Vagina (tissue), 2 donors: ENCODE measurements around the gene BLVRB. TPM values are rescaled to one million over a fixed set of nuclear protein-coding genes. Genes with fewer than 3 reads are reported as not detected.
"Not testable (repeated sequence)": the region's sequence is repeated elsewhere in the genome, so short reads cannot be mapped to it uniquely, and the experiment has no call there.

ENCODE experiments used
- DNase-seq, 2 donors: peaks; one replicate each; pipeline ENCODE4 v3.0.0-alpha.2; 2017; ENCODE audit errors: extremely low spot score in 2 of 2
- H3K27ac ChIP-seq: fragments of 200-600 bp; sonication (generic); one replicate; pipeline ENCODE4 v1.5.1; 2019
- H3K27me3 ChIP-seq: fragments of 200-600 bp; sonication (generic); one replicate; pipeline ENCODE4 v1.5.1; 2019
- H3K36me3 ChIP-seq, 2 donors: fragments of 200-600 bp; sonication (generic); one replicate each; pipeline ENCODE4 v1.5.1; 2017 to 2019
- H3K4me1 ChIP-seq: fragments of 200-600 bp; sonication (generic); one replicate; pipeline ENCODE4 v1.5.1; 2019
- H3K4me3 ChIP-seq, 2 donors: fragments of 200-600 bp; sonication (generic); 1 replicate in 1 of 2; 2 replicates in 1 of 2; pipeline ENCODE4 v1.5.1; 2016 to 2019
- H3K9me3 ChIP-seq: fragments of 200-600 bp; sonication (generic); one replicate; pipeline ENCODE4 v1.5.1; 2019
- POLR2A ChIP-seq, 2 donors: fragments of 450-650 bp; IDR thresholded peaks; one replicate each; pipeline ENCODE4 v1.6.1; 2017; ENCODE audit warnings: antibody characterized with exemption in 2 of 2, mild to moderate bottlenecking in 2 of 2, moderate library complexity in 2 of 2
- POLR2AphosphoS5 ChIP-seq, 2 donors: sonication (generic); formaldehyde crosslinking; IDR thresholded peaks; one replicate each; pipeline ENCODE4 v1.9.0; 2017; ENCODE audit warnings: antibody characterized with exemption in 2 of 2, mild to moderate bottlenecking in 2 of 2, low read depth in 1 of 2; ENCODE audit not compliant: insufficient read depth in 1 of 2
- intact Hi-C: fragments of 100-400 bp; cut with DNase I; formaldehyde crosslinking; loops from one replicate; pipeline ENCODE4 v1.15.1; 2023
- total RNA-seq: library from RNA; depleted of rRNA; stranded (reverse); fragments of >200 nt; gene quantifications from one replicate; pipeline ENCODE4 v1.2.3, GENCODE V29; 2016
- TF ChIP-seq, protein P1 (sequence below), 3 experiments: fragments of 450-650 bp in 2 of 3; fragments of 200-600 bp in 1 of 3; sonication (generic) in 1 of 3; IDR thresholded peaks; one replicate each; pipeline ENCODE4 v1.5.1; 2017 to 2019; ENCODE audit warnings: antibody characterized with exemption in 3 of 3, mild to moderate bottlenecking in 2 of 3, moderate library complexity in 2 of 3

The BLVRB gene
- total RNA-seq, 1 donor from 2014 or later: 357 TPM

DNA sequence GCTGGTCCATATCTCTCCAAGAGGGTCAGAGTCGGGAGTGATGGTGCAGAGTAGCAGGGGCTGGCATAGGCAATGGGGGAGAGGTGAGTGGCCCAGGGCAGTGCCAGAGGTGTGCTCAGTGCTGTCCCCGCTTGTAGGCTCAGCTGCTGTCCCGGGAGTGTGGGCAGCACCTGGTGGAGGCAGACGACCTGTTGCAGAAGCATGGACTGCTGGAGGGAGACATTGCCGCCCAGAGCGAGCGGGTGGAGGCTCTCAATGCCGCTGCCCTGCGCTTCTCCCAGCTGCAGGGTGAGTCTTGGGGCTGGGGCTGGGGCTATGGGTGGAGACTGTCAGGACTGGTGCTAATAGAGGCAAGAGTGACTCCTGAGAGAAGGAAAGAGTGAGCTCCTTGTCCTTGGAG is 40.6 kb upstream of the BLVRB start:
- H3K4me1 ChIP-seq: no peaks in the 10 kb centered on the region
- TF ChIP-seq, protein P1, sequence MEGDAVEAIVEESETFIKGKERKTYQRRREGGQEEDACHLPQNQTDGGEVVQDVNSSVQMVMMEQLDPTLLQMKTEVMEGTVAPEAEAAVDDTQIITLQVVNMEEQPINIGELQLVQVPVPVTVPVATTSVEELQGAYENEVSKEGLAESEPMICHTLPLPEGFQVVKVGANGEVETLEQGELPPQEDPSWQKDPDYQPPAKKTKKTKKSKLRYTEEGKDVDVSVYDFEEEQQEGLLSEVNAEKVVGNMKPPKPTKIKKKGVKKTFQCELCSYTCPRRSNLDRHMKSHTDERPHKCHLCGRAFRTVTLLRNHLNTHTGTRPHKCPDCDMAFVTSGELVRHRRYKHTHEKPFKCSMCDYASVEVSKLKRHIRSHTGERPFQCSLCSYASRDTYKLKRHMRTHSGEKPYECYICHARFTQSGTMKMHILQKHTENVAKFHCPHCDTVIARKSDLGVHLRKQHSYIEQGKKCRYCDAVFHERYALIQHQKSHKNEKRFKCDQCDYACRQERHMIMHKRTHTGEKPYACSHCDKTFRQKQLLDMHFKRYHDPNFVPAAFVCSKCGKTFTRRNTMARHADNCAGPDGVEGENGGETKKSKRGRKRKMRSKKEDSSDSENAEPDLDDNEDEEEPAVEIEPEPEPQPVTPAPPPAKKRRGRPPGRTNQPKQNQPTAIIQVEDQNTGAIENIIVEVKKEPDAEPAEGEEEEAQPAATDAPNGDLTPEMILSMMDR (IDR thresholded peaks at IDR 0.05): no peak
- no peak for TF ChIP-seq POLR2AphosphoS5 (IDR thresholded peaks at IDR 0.05; ENCODE audit: insufficient read depth in 1 of 2, low read depth in 1 of 2)
- no peak for TF ChIP-seq POLR2A (IDR thresholded peaks at IDR 0.05)
- DNase-seq: no peak
- H3K9me3 ChIP-seq: no peaks in the 10 kb centered on the region
- H3K27ac ChIP-seq: no peak overlapping the region
- H3K4me3 ChIP-seq: no peak overlapping the region
- no peaks in the 10 kb centered on the region for H3K27me3 ChIP-seq
- intact Hi-C loops: no loop called here
- H3K36me3 ChIP-seq: no peaks in the 10 kb centered on the region

DNA sequence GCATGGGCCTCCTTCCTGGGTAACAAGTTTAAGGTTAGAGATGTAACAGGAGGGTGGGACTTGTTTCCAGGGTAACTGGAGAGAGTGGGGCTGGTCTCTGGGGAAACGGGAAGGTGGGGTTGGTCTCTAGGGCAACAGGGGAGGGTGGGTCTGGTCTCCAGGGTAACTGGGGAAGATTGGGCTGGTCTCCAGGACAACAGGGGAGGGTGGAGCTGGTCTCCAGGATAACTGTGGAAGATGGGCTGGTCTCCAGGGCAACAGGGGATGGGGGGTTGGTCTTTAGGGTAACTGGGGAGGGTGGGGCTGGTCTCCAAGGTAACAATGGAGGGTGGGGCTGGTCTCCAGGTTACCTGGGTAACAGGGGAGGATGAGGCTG is 37.8 kb upstream of the BLVRB start:
- Histone ChIP-seq H3K4me3 (no peak overlapping the region), H3K27ac (no peak overlapping the region), H3K36me3 (no peaks in the 10 kb centered on the region), H3K4me1 (no peaks in the 10 kb centered on the region), H3K9me3 (no peaks in the 10 kb centered on the region), H3K27me3 (no peaks in the 10 kb centered on the region)
- intact Hi-C loops: no loop called here
- TF ChIP-seq, protein P1 (IDR thresholded peaks at IDR 0.05): no peak
- no peak for TF ChIP-seq POLR2A (IDR thresholded peaks at IDR 0.05)
- TF ChIP-seq POLR2AphosphoS5 (IDR thresholded peaks at IDR 0.05; ENCODE audit: insufficient read depth in 1 of 2, low read depth in 1 of 2): no peak
- DNase-seq: no peak

GRCh38 chr19:40502647-40503319 is 37.2 kb upstream of the BLVRB start:
- Histone ChIP-seq H3K27ac (no peak overlapping the region), H3K36me3 (no peaks in the 10 kb centered on the region), H3K4me3 (no peak overlapping the region), H3K9me3 (no peaks in the 10 kb centered on the region), H3K27me3 (no peaks in the 10 kb centered on the region), H3K4me1 (no peaks in the 10 kb centered on the region)
- TF ChIP-seq, protein P1 (IDR thresholded peaks at IDR 0.05): no peak
- no peak for TF ChIP-seq POLR2A (IDR thresholded peaks at IDR 0.05)
- intact Hi-C loops: no loop called here
- DNase-seq: no peak

DNA sequence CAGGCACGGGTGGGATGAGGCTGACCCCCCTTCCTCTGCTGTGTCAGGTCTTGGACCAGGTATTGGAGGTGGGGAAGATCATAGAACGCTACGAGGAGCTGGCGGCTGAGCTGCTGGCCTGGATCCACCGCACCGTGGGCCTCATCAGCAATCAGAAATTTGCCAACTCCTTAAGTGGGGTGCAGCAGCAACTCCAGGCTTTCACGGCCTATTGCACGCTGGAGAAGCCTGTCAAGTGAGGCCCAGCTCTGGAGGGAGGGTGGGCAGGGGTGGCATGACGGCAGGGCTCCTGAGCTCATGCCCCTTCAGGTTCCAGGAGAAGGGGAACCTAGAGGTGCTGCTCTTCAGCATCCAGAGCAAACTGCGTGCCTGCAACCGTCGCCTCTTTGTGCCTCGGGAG is 36.5 kb upstream of the BLVRB start:
- no peak overlapping the region for H3K27ac ChIP-seq

GRCh38 chr19:40501599-40501998 is 36.1 kb upstream of the BLVRB start:
- intact Hi-C loops: no loop called here
- no peak overlapping the region for H3K4me3 ChIP-seq
- H3K36me3 ChIP-seq: no peaks in the 10 kb centered on the region
- no peaks in the 10 kb centered on the region for H3K4me1 ChIP-seq
- no peak overlapping the region for H3K27ac ChIP-seq
- TF ChIP-seq, protein P1 (IDR thresholded peaks at IDR 0.05): no peak
- TF ChIP-seq POLR2A (IDR thresholded peaks at IDR 0.05) (no peak), POLR2AphosphoS5 (IDR thresholded peaks at IDR 0.05; ENCODE audit: insufficient read depth in 1 of 2, low read depth in 1 of 2) (no peak)
- no peak for DNase-seq
- H3K27me3 ChIP-seq: no peaks in the 10 kb centered on the region
- H3K9me3 ChIP-seq: no peaks in the 10 kb centered on the region

More for the DNA sequence above, 36.5 kb upstream of the BLVRB start:
- no peak for TF ChIP-seq POLR2AphosphoS5 (IDR thresholded peaks at IDR 0.05; ENCODE audit: insufficient read depth in 1 of 2, low read depth in 1 of 2)
- no peak for TF ChIP-seq POLR2A (IDR thresholded peaks at IDR 0.05)
- TF ChIP-seq, protein P1 (IDR thresholded peaks at IDR 0.05): no peak
- DNase-seq: no peak
- no peaks in the 10 kb centered on the region for H3K9me3 ChIP-seq
- no peaks in the 10 kb centered on the region for H3K27me3 ChIP-seq
- no peaks in the 10 kb centered on the region for H3K36me3 ChIP-seq
- intact Hi-C loops: no loop called here
- H3K4me3 ChIP-seq: no peak overlapping the region
- no peaks in the 10 kb centered on the region for H3K4me1 ChIP-seq

- H3K4me3 ChIP-seq, H3K36me3 ChIP-seq, intact Hi-C loops, H3K27ac ChIP-seq, H3K27me3 ChIP-seq, DNase-seq, H3K4me1 ChIP-seq, H3K9me3 ChIP-seq: not testable (repeated sequence)
These were observed 35.4 kb upstream of the BLVRB start for GRCh38 chr19:40500678-40501530.
